HG03521 (cell line): ENCODE measurements around the gene TCIRG1.

ENCODE experiments used
- ATAC-seq: cut with Tn5 transposase; IDR thresholded peaks from one replicate; pipeline ENCODE4 v1.9.1; 2021; ENCODE audit warnings: mild to moderate bottlenecking, moderate library complexity; ENCODE audit not compliant: unreplicated experiment

TCIRG1 gene

DNA sequence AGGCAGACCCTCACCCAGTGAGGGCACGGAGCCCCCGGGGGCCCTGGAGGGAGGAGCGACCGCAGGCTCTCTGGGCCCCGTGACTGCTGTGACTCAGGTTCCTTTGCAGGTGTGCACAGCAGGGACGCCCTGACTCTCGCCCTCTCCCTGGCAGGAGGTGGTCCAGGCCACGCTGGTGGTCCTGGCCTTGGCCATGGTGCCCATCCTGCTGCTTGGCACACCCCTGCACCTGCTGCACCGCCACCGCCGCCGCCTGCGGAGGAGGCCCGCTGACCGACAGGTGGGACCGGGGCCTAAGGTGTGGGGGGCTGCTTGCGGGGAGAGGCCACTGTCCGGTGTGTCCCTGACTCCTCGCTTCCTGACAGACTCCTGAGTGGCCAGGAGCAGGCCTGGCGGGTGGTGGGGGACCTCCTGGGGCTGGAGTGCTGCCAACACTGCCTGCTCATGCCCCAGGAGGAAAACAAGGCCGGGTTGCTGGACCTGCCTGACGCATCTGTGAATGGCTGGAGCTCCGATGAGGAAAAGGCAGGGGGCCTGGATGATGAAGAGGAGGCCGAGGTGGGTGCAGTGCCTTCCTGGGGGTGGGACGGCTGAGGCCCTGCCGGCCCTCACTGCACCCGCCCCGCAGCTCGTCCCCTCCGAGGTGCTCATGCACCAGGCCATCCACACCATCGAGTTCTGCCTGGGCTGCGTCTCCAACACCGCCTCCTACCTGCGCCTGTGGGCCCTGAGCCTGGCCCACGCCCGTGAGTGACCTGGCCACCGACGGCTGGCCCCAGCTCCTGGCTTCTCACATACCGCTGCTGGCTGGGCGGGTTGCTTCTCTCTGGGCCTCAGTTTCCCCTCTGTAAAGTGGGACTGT is 10.9 kb downstream of the TCIRG1 start:
- ATAC-seq = no peak

GRCh38 chr11:68050371-68050841 is 11.6 kb downstream of the TCIRG1 start:
- ATAC-seq = no peak

- ATAC-seq = no peak
Observed at GRCh38 chr11:68051191-68052136, 12.6 kb downstream of the TCIRG1 start.

- ATAC-seq = no peak
Observed at GRCh38 chr11:68052137-68052873, 13.5 kb downstream of the TCIRG1 start.

GRCh38 chr11:68053117-68053516 is 14.3 kb downstream of the TCIRG1 start:
- ATAC-seq = no peak

DNA sequence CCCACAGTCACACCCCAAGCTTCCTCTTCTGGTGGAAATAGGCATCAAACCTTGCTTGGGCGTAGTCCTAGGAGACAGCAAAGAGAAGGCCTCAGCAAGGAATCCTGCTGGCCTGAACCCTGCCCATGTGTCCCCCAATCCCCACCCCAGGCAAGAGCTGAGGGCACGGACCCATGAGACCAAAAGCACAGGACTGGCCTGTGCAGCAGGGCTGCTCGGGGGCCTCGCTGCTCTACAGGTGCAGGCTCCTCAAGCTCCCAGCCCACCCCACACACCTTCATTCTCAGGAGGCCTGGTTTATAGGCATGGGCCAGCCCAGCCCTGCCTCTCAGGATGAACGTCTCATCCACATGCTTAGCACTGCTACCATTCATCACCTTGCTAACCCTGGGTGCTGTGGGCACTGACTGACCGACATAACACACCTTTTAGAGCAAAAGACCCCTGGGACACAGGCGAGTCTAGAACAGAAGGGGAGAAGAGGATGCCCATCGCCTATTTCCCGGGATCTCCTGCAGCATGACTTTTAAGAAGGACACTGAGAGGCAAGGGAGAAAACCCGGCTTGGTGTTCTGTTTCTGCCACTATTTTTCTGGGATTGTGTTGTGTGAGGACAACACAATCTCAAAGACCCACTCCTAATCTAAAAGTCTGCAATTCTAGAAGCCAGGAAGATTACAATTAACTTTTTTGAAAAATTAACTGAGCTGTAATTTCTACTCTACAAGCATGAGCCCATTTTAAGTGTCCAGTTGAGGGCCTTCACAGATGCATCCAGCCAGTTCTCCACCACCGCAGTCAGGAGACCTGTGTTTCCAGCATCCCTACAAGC is 15.4 kb downstream of the TCIRG1 start:
- no peak for ATAC-seq

GRCh38 chr11:68056317-68057285 is 17.8 kb downstream of the TCIRG1 start:
- no peak for ATAC-seq

DNA sequence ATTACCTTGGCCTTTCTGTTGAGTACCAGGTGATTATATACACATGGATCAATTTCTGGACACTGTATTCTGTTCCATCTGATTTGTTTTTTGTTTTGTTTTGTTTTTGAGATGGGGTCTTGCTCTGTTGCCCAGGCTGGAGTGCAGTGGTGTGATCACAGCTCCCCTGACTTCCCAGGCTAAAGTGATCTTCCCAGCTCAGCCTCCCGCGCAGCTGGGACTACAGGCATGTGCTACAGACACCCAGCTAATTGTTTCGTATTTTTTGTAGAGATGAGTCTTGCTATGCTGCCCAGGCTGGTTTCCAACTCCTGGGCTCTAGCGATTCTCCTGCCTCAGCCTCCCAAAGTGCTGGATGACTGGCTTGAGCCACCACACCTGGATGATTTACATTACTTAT is 19.0 kb downstream of the TCIRG1 start:
- no peak for ATAC-seq

GRCh38 chr11:68061508-68061907 is 22.7 kb downstream of the TCIRG1 start:
- ATAC-seq = no peak

- ATAC-seq = no peak
Observed at GRCh38 chr11:68064926-68065325, 26.1 kb downstream of the TCIRG1 start.

DNA sequence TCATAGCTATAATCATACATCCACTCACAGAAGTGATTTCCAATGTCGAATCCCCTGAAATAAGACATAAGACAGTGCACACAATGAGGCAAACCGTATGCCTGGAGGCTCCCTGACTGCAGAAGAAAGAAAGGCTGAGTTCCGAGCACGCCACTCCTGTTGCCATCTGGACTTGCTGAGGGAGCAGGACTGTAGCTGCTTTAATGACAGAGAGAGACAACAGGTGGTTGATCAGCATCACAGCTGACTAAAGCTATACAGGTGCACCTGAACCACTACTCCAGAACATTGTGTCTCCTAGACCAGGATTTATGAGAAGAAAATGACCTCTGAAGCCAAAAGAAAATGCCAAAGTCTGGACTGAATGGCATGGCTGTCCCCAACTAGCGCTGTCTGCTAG is 27.0 kb downstream of the TCIRG1 start:
- no peak for ATAC-seq

DNA sequence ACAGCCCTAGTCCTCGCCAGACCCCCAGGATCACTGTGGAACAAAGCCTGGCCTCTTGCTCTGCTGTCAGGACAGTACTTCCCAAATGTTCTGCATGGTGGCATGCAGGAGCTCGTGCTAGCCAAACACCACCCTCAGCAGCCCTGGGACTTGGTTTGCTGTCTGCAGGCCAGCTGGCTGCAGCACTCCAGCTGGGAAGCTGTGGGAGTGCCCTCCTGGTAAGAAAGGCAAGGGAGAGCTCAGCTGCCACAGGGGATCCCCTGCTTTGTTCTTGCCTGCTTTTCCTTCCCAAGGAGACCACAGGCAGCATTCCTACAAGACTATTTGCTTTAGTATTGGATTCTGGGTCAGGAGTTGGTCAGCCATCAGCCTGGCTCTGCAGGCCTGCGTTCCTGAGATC is 27.9 kb downstream of the TCIRG1 start:
- ATAC-seq = no peak

GRCh38 chr11:68067991-68068390 is 29.2 kb downstream of the TCIRG1 start:
- ATAC-seq = no peak

GRCh38 chr11:68071281-68072048 is 32.6 kb downstream of the TCIRG1 start:
- no peak for ATAC-seq

DNA sequence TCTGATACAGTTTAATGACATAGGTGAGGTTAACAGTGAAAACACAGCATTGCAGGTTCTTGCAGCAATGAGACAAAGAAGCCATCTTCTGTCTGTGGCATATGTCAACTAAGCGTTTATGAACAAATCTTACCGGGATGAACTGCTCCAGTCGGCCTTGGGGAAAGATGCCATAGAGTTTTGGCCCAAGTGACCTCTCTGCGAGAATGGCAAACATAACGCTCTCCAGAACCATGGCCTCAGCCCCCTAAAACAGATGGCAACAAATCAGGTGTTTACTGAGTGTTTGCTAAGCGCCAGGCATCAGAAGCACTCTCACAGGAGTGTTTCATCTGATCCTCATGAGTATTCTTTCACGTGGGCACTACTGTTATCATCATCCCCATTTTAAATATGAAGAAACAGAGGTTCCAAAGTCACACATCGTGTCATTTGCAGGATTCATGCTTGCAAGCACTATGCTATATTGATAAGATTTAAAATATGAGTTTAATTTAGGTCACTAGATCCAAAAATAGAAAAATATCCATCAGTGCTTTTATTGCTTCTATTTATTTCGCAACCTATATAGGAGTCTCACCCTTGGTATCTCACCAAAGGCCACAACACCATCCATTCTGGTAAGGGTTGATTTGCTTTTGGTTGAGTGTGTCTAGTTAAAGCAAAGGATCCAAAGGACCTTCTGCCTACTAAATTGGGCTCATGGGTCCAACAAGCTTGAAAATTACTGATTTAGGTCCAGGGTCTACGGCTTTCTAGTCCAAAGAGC is 35.9 kb downstream of the TCIRG1 start:
- ATAC-seq = no peak

DNA sequence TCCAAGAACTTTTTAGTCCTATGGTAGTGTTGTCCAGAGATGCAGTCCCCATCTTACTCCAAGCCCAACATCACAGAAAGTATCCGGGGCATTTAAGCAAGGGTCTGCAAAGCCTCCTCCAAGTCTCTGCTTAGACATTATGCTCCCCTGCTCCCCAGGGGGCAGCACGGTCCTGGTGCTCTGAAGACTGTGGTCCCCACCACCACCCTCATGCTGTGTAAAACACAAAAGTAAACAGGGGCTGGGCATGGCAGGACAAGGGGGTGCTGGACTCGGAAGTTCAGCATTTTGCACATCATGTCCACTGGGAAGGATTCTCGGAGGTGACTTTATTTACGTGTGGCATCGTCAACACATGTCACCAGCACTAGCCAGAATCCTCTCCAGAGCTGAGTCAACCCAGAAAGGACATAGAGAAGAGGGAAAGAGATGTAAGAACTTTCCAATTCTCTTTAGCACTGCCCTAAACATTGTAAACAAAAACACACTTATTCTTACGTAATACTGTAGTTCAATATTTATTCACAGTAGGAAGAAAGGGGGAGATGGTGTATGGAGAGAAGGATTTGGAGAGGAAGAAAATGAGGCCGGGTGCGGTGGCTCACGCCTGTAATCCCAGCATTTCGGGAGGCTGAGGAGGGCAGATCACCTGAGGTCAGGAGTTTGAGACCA is 37.7 kb downstream of the TCIRG1 start:
- no peak for ATAC-seq
